HepG2 (cell line): ENCODE results near the gene NDUFS1. TPM values are rescaled to one million over a fixed set of nuclear protein-coding genes. Genes with fewer than 3 reads are reported as not detected.

Experiments
- ATAC-seq: fragments of 200-7000 bp; cut with Tn5 transposase; 3 replicates; pipeline ENCODE4 v1.9.1; 2020; ENCODE audit warnings: mild to moderate bottlenecking, moderate library complexity
- BruUV-seq: library from RNA; stranded (reverse); fragments of 400-500 nt; replicated peaks from 2 replicates; lab custom pipeline; 2021; lab: Mats Ljungman, UMichigan
- CTCF ChIA-PET: fragments of 300-600 bp; formaldehyde crosslinking; extraction: SDS; loops from one replicate; lab custom pipeline; 2021; ENCODE audit warnings: low total read pairs, inconsistent platforms, low intra/inter-chr PET ratio; lab: Yijun Ruan, JAX
- POLR2A ChIA-PET: fragments of 350-600 bp; sonication (Branson Sonifier 250); formaldehyde crosslinking; loops from one replicate; lab custom pipeline; 2020; ENCODE audit warnings: antibody characterized with exemption, inconsistent platforms; lab: Yijun Ruan, JAX
- DNase-seq: peaks from one replicate; pipeline ENCODE4 v3.0.0-alpha.2; 2015; ENCODE audit warnings: low spot score
- FAIRE-seq: peaks from 3 replicates; lab custom pipeline; 2011; peaks lifted over from hg19 to GRCh38; lab: Jason Lieb, UNC
- H2AFZ ChIP-seq: one replicate; pipeline ENCODE4 v1.6.1; 2011; ENCODE audit warnings: low read length, inconsistent platforms
- H3K27ac ChIP-seq: fragments of 300-600 bp; 3 replicates; pipeline ENCODE4 v1.8.0; 2011; ENCODE audit warnings: mixed run types, mild to moderate bottlenecking, mixed read lengths, low read length, inconsistent platforms; ENCODE audit not compliant: insufficient read depth; ENCODE audit errors: extremely low read length
- H3K27me3 ChIP-seq, 2 experiments: fragments of 200-600 bp in 1 of 2; 2 replicates in 1 of 2; 3 replicates in 1 of 2; pipeline versions ENCODE4 v1.6.0 to v1.8.0; 2011; ENCODE audit warnings: low read length in 2 of 2, mild to moderate bottlenecking in 2 of 2, moderate library complexity in 2 of 2, inconsistent platforms in 1 of 2; ENCODE audit not compliant: insufficient read depth in 2 of 2, control insufficient read depth in 1 of 2
- H3K36me3 ChIP-seq, 2 experiments: fragments of 200-600 bp in 1 of 2; replicated peaks in 1 of 2; 2 replicates in 1 of 2; 3 replicates in 1 of 2; pipeline versions ENCODE4 v1.5.1 to v1.8.0; 2011; ENCODE audit warnings: low read length in 2 of 2, inconsistent platforms in 1 of 2; ENCODE audit not compliant: insufficient read depth in 2 of 2, control insufficient read depth in 1 of 2
- H3K4me1 ChIP-seq: 2 replicates; pipeline ENCODE4 v1.5.1; 2012; ENCODE audit warnings: low read length, inconsistent platforms; ENCODE audit not compliant: insufficient read depth
- H3K4me2 ChIP-seq: 2 replicates; pipeline ENCODE4 v1.6.0; 2011; ENCODE audit warnings: low read depth, low read length, inconsistent platforms
- H3K4me3 ChIP-seq, 3 experiments: fragments of 200-600 bp in 1 of 3; sonication (generic), shearing (Covaris generic) in 1 of 3; replicated peaks in 1 of 3; 2 replicates each; pipeline ENCODE4 v1.5.1; 2011 to 2016; ENCODE audit warnings: low read length in 3 of 3, inconsistent platforms in 2 of 3, low read depth in 2 of 3, mild to moderate bottlenecking in 2 of 3, control low read depth in 1 of 3, mixed read lengths in 1 of 3; ENCODE audit not compliant: insufficient read depth in 1 of 3
- H3K79me2 ChIP-seq: one replicate; pipeline ENCODE4 v1.6.1; 2011; ENCODE audit warnings: low read length, inconsistent platforms; ENCODE audit not compliant: insufficient read depth
- H3K9ac ChIP-seq: 2 replicates; pipeline ENCODE4 v1.6.0; 2011; ENCODE audit warnings: mild to moderate bottlenecking, low read depth, low read length, inconsistent platforms; ENCODE audit not compliant: insufficient read depth
- H3K9me3 ChIP-seq: 2 replicates; pipeline ENCODE4 v1.5.1; 2012; ENCODE audit warnings: mild to moderate bottlenecking, low read length
- H4K20me1 ChIP-seq: 2 replicates; pipeline ENCODE4 v1.6.0; 2011; ENCODE audit warnings: inconsistent platforms, mild to moderate bottlenecking, low read length, moderate library complexity; ENCODE audit not compliant: insufficient read depth
- CEBPB ChIP-seq: IDR thresholded peaks from 2 replicates; pipeline ENCODE4 v1.6.1; 2011; ENCODE audit warnings: low read depth, low read length, improper control_type of control experiment, borderline replicate concordance
- CEBPG ChIP-seq: IDR thresholded peaks from 2 replicates; pipeline ENCODE4 v1.6.1; 2016
- EZH2 ChIP-seq: conservative IDR thresholded peaks from 2 replicates; pipeline ENCODE4 v1.6.1; 2012; ENCODE audit warnings: mild to moderate bottlenecking, low read depth, low read length, moderate library complexity
- GABPA ChIP-seq, 2 experiments: IDR thresholded peaks; 2 replicates each; pipeline ENCODE4 v1.6.1; 2011 to 2016; ENCODE audit warnings: low read depth in 2 of 2, low read length in 1 of 2, missing biosample characterization in 1 of 2, missing genetic modification characterization in 1 of 2
- GFI1 ChIP-seq: sonication (generic); formaldehyde crosslinking; IDR thresholded peaks from 2 replicates; pipeline ENCODE4 v1.5.0; 2020; ENCODE audit warnings: missing genetic modification reagents, mild to moderate bottlenecking, borderline replicate concordance
- HIVEP1 ChIP-seq: sonication (generic); formaldehyde crosslinking; IDR thresholded peaks from 2 replicates; pipeline ENCODE4 v1.4.0; 2020; ENCODE audit warnings: mild to moderate bottlenecking, missing genetic modification reagents
- MAFF ChIP-seq: IDR thresholded peaks from 2 replicates; pipeline ENCODE4 v1.6.1; 2011; ENCODE audit warnings: low read depth, low read length, improper control_type of control experiment
- MAZ ChIP-seq, 2 experiments: sonication (generic) in 1 of 2; formaldehyde crosslinking in 1 of 2; IDR thresholded peaks; 2 replicates each; pipeline versions ENCODE4 v1.5.0 to v1.6.1; 2012 to 2020; ENCODE audit warnings: low read depth in 2 of 2, mild to moderate bottlenecking in 2 of 2, borderline replicate concordance in 1 of 2, improper control_type of control experiment in 1 of 2, low read length in 1 of 2, missing genetic modification reagents in 1 of 2, moderate library complexity in 1 of 2
- MIER3 ChIP-seq: IDR thresholded peaks from 2 replicates; pipeline ENCODE4 v1.6.1; 2016; ENCODE audit warnings: missing compliant biosample characterization, borderline replicate concordance
- SIN3A ChIP-seq: IDR thresholded peaks from 2 replicates; pipeline ENCODE4 v1.6.1; 2011; ENCODE audit warnings: low read depth, mild to moderate bottlenecking, control low read depth, low read length, borderline replicate concordance
- TBX3 ChIP-seq: fragments of 450-650 bp; IDR thresholded peaks from 2 replicates; pipeline ENCODE4 v1.6.1; 2017; ENCODE audit warnings: antibody characterized with exemption, mild to moderate bottlenecking, inconsistent platforms, borderline replicate concordance
- ZNF180 ChIP-seq: sonication (generic); formaldehyde crosslinking; IDR thresholded peaks from 2 replicates; pipeline ENCODE4 v1.4.0; 2020; ENCODE audit warnings: low read depth, missing genetic modification reagents, borderline replicate concordance
- ZNF460 ChIP-seq: sonication (generic); formaldehyde crosslinking; IDR thresholded peaks from 2 replicates; pipeline ENCODE4 v1.5.1; 2020; ENCODE audit warnings: missing genetic modification reagents, mild to moderate bottlenecking, borderline replicate concordance
- ZNF569 ChIP-seq: sonication (generic); formaldehyde crosslinking; IDR thresholded peaks from 2 replicates; pipeline ENCODE4 v1.5.0; 2020; ENCODE audit warnings: mild to moderate bottlenecking, missing genetic modification reagents, moderate library complexity, borderline replicate concordance
- ZNF616 ChIP-seq: sonication (generic); formaldehyde crosslinking; IDR thresholded peaks from 2 replicates; pipeline ENCODE4 v1.5.0; 2020; ENCODE audit warnings: low read depth, mild to moderate bottlenecking, missing genetic modification reagents
- WGBS: methylation state at CpG from one replicate; pipeline ENCODE4 v1.1.6; 2017; ENCODE audit warnings: low lambda C conversion rate; 5-methylcytosine and 5-hydroxymethylcytosine counted together
- in situ Hi-C: cut with HindIII; loops from 2 replicates; pipeline ENCODE4 v1.10.0; 2017; ENCODE audit warnings: low pct_unique_long_range_greater_than_20kb; ENCODE audit not compliant: extremely low pct_ligation_motif_present
- intact Hi-C: fragments of 100-400 bp; cut with micrococcal nuclease; formaldehyde crosslinking; loops from one replicate; pipeline ENCODE4 v1.10.0; 2022; ENCODE audit not compliant: unreplicated experiment
- polyA plus RNA-seq, 8 experiments: library from polyadenylated mRNA; depleted of rRNA in 3 of 8; stranded (reverse) in 7 of 8; unstranded in 1 of 8; fragments of >200 nt; fragmentation: Illumina TruSeq in 4 of 8; extraction: Trizol in 4 of 8; gene quantifications; 2 replicates each; pipeline versions ENCODE4 v1.2.1 to v1.2.3, GENCODE V29; 2011 to 2016; ENCODE audit warnings: low read depth in 4 of 8, missing spikeins in 1 of 8, mixed read lengths in 1 of 8; ENCODE audit not compliant: insufficient read depth in 1 of 8
- total RNA-seq, 5 experiments: library from RNA; depleted of rRNA; stranded (reverse); fragments of >200 nt; fragmentation: Illumina TruSeq; extraction: Trizol; gene quantifications; 2 replicates each; pipeline ENCODE4 v1.2.3, GENCODE V29; 2016; ENCODE audit warnings: low read depth in 1 of 5
- TF ChIP-seq, protein P1 (sequence below): IDR thresholded peaks from 2 replicates; pipeline ENCODE4 v1.6.1; 2018; ENCODE audit warnings: missing genetic modification reagents, mild to moderate bottlenecking, missing compliant biosample characterization

Gene NDUFS1
- total and polyA plus RNA-seq, 2 of the 13 experiments (the other 11 are each of a cell fraction or from before 2014, with no cell fraction given), result 139 to 242 TPM

DNA sequence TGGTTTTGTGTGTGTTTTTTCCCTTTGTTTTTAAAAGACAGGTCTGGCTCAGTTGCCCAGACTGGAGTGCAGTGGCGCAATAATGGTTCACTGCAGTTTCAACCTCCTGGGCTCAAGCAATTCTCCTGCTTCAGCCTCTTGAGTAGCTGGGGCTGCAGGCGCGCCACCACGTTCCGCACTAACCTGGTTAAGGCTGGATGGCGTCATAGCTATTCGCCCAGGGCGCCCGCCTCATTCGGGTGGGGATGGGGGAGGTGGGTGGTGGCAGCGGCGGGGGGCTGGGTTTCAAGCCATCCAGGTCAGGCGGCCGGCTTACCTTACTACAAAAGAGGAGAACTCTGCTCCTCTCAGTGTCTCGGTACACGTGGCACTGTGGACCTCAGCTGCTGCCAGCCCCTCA is 43.2 kb upstream of the NDUFS1 start:
- Histone ChIP-seq H3K4me2 (no peak overlapping the region), H3K4me1 (peaks cover 7% of the 10 kb centered on the region; the same call in 1 of the 2 replicates), H3K27me3 (peaks cover 2 to 18% of the 10 kb centered on the region in 2 experiments; a peak in 4 of 5 replicates), H2AFZ (no peak overlapping the region), H3K9ac (no peak overlapping the region), H3K79me2 (no peaks in the 10 kb centered on the region), H3K36me3 (no peaks in the 10 kb centered on the region), H4K20me1 (no peaks in the 10 kb centered on the region), H3K9me3 (no peaks in the 10 kb centered on the region), H3K27ac (no peak overlapping the region), H3K4me3 (no peak overlapping the region)
- no peak for FAIRE-seq
- no peak for DNase-seq
- ChIA-PET POLR2A (no interaction called here), CTCF (no interaction called here)
- TF ChIP-seq, protein P1, sequence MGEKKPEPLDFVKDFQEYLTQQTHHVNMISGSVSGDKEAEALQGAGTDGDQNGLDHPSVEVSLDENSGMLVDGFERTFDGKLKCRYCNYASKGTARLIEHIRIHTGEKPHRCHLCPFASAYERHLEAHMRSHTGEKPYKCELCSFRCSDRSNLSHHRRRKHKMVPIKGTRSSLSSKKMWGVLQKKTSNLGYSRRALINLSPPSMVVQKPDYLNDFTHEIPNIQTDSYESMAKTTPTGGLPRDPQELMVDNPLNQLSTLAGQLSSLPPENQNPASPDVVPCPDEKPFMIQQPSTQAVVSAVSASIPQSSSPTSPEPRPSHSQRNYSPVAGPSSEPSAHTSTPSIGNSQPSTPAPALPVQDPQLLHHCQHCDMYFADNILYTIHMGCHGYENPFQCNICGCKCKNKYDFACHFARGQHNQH (CRISPR knock-in tag), result no peak
- TF ChIP-seq GABPA (IDR thresholded peaks at IDR 0.05; ENCODE audit: low read depth, low read length) (no peak), GABPA (CRISPR knock-in tag; IDR thresholded peaks at IDR 0.05; ENCODE audit: low read depth) (no peak), ZNF569 (no peak), TBX3 (no peak), CEBPB (0 out of 2 replicates have a peak, but pooled peaks have one; percentile 51)
- in situ Hi-C loops, result no loop called here
- peak; percentile 29; the same call in 1 of the 3 replicates for ATAC-seq
- whole genome bisulfite sequencing, result 53% methylated on average over 14 of the region's 16 CpGs
- intact Hi-C loops, result no loop called here
- BruUV-seq, result no TSS peak

DNA sequence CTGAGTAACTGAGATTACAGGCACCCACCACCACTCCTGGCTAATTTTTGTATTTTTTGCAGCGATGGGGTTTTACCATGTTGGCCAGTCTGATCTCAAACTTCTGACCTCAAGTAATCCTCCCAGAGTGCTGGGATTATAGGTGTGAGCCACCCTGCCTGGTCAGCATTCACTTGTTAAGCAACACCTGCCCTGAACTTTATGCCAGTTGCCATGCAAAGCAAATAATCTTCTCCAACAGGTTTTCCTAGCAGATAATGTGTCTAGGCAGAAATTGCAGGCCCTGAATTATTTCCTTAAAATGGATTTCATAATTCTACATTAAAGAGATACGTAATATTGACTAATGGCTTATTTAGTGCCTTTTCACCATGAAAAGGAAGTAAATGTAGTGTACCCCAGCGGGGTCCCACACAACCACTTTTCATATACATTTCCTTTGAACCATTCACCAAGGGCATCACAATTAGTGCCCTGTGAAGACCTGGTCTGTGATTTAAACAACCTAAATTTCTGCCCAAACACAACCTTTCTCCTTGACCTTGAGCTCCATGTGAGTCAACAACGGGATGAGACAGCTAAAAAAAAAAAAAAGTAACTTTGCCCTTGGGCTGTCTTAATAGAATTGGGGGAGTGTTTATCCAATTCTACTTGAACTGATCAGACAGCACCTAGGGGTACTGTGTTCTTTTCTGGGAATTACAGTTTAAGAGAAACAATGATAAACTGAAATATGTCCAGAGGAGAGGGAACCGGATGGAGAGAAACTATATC is 42.0 kb upstream of the NDUFS1 start:
- FAIRE-seq, result no peak
- Histone ChIP-seq H3K27me3 (peaks cover 2 to 21% of the 10 kb centered on the region in 2 experiments; a peak in 4 of 5 replicates), H3K9me3 (no peaks in the 10 kb centered on the region), H3K79me2 (no peaks in the 10 kb centered on the region), H3K4me1 (peaks cover 7% of the 10 kb centered on the region; the same call in 1 of the 2 replicates), H3K36me3 (no peaks in the 10 kb centered on the region), H3K27ac (no peak overlapping the region), H3K4me3 (no peak overlapping the region), H2AFZ (no peak overlapping the region), H3K9ac (no peak overlapping the region), H4K20me1 (no peaks in the 10 kb centered on the region), H3K4me2 (no peak overlapping the region)
- ChIA-PET CTCF (no interaction called here), POLR2A (no interaction called here)
- in situ Hi-C loops, result no loop called here
- WGBS, result 26% methylated on average over 5 of the region's 5 CpGs
- DNase-seq, result no peak
- ATAC-seq, result peak; percentile 55; the same call in 2 of the 3 replicates
- intact Hi-C loops, result no loop called here
- no TSS peak for BruUV-seq
- no peak for TF ChIP-seq GFI1 (CRISPR knock-in tag)
- peak; percentile 57; the same call in 1 of the 2 replicates for TF ChIP-seq CEBPB
- TF ChIP-seq SIN3A, result no peak
- TF ChIP-seq HIVEP1 (CRISPR knock-in tag), result no peak
- 0 out of 2 replicates have a peak, but pooled peaks have one; percentile 25 for TF ChIP-seq CEBPG (CRISPR knock-in tag)
- TF ChIP-seq ZNF616 (CRISPR knock-in tag), result no peak
- TF ChIP-seq MIER3 (CRISPR knock-in tag), result no peak
- TF ChIP-seq MAZ (IDR thresholded peaks at IDR 0.05; ENCODE audit: borderline replicate concordance, low read depth, low read length), result no peak
- TF ChIP-seq MAZ (CRISPR knock-in tag; IDR thresholded peaks at IDR 0.05; ENCODE audit: low read depth), result no peak
- TF ChIP-seq MAFF, result peak; percentile 41; the same call in 1 of the 2 replicates
- TF ChIP-seq ZNF180 (CRISPR knock-in tag), result no peak
- TF ChIP-seq ZNF460 (CRISPR knock-in tag), result peak; percentile 20; the same call in 1 of the 2 replicates
- no peak for TF ChIP-seq EZH2
